Astrocyte (in vitro differentiated cells and primary cell): Measurements from ENCODE around the gene RTEL1. TPM values are rescaled to one million over a fixed set of nuclear protein-coding genes. Genes with fewer than 3 reads are reported as not detected.

ENCODE experiments used
- DNase-seq: peaks from one replicate; pipeline ENCODE4 v3.0.0-alpha.2; 2010; ENCODE audit warnings: low read depth
- FAIRE-seq: peaks from 2 replicates; lab custom pipeline; 2011; peaks lifted over from hg19 to GRCh38; lab: Jason Lieb, UNC
- H2AFZ ChIP-seq: 2 replicates; pipeline ENCODE4 v1.6.0; 2012; ENCODE audit warnings: low read depth, low read length, inconsistent platforms
- H3K27ac ChIP-seq: 2 replicates; pipeline ENCODE4 v1.5.1; 2011; ENCODE audit warnings: low read depth, low read length, inconsistent platforms
- H3K27me3 ChIP-seq: 2 replicates; pipeline ENCODE4 v1.6.0; 2011; ENCODE audit warnings: low read length, inconsistent platforms; ENCODE audit not compliant: insufficient read depth
- H3K36me3 ChIP-seq: 2 replicates; pipeline ENCODE4 v1.5.1; 2011; ENCODE audit warnings: low read length, inconsistent platforms; ENCODE audit not compliant: insufficient read depth
- H3K4me1 ChIP-seq: 2 replicates; pipeline ENCODE4 v1.5.1; 2011; ENCODE audit warnings: low read length, inconsistent platforms; ENCODE audit not compliant: insufficient read depth
- H3K4me2 ChIP-seq: 2 replicates; pipeline ENCODE4 v1.6.0; 2012; ENCODE audit warnings: low read length, inconsistent platforms
- H3K4me3 ChIP-seq: 2 replicates; pipeline ENCODE4 v1.5.1; 2011; ENCODE audit warnings: low read depth, mild to moderate bottlenecking, low read length, inconsistent platforms; ENCODE audit not compliant: insufficient read depth
- H3K79me2 ChIP-seq: 2 replicates; pipeline ENCODE4 v1.6.0; 2012; ENCODE audit warnings: mild to moderate bottlenecking, low read length, inconsistent platforms; ENCODE audit not compliant: insufficient read depth
- H3K9ac ChIP-seq: 2 replicates; pipeline ENCODE4 v1.6.0; 2012; ENCODE audit warnings: mild to moderate bottlenecking, low read length, inconsistent platforms
- H3K9me3 ChIP-seq: 2 replicates; pipeline ENCODE4 v1.5.1; 2012; ENCODE audit warnings: low read depth, mild to moderate bottlenecking, low read length, inconsistent platforms; ENCODE audit not compliant: insufficient read depth
- H4K20me1 ChIP-seq: 2 replicates; pipeline ENCODE4 v1.6.0; 2012; ENCODE audit warnings: low read length, inconsistent platforms; ENCODE audit not compliant: insufficient read depth
- H3K27ac Mint-ChIP-seq: one replicate; pipeline ENCODE4 v1.8.0; 2021; ENCODE audit warnings: mild to moderate bottlenecking, mixed read lengths; ENCODE audit not compliant: unreplicated experiment
- H3K27me3 Mint-ChIP-seq: one replicate; pipeline ENCODE4 v1.8.0; 2021; ENCODE audit warnings: low read depth, mixed read lengths; ENCODE audit not compliant: unreplicated experiment
- H3K36me3 Mint-ChIP-seq: one replicate; pipeline ENCODE4 v1.8.0; 2021; ENCODE audit warnings: low read depth, mixed read lengths; ENCODE audit not compliant: unreplicated experiment
- H3K4me1 Mint-ChIP-seq: one replicate; pipeline ENCODE4 v1.8.0; 2021; ENCODE audit warnings: low read depth, mixed read lengths; ENCODE audit not compliant: unreplicated experiment
- H3K4me3 Mint-ChIP-seq: one replicate; pipeline ENCODE4 v1.8.0; 2021; ENCODE audit warnings: mild to moderate bottlenecking, moderate library complexity, mixed read lengths; ENCODE audit not compliant: unreplicated experiment
- H3K9me3 Mint-ChIP-seq: one replicate; pipeline ENCODE4 v1.8.0; 2021; ENCODE audit warnings: mild to moderate bottlenecking, mixed read lengths; ENCODE audit not compliant: unreplicated experiment
- CTCF ChIP-seq: IDR thresholded peaks from 2 replicates; pipeline ENCODE4 v1.5.1; 2011; ENCODE audit warnings: low read depth, mild to moderate bottlenecking, inconsistent platforms, low read length, moderate library complexity; ENCODE audit not compliant: insufficient read depth
- EZH2 ChIP-seq: IDR thresholded peaks from 2 replicates; pipeline ENCODE4 v1.6.1; 2012; ENCODE audit warnings: mild to moderate bottlenecking, low read length, inconsistent platforms; ENCODE audit not compliant: insufficient read depth
- total RNA-seq: library from RNA; stranded (reverse); gene quantifications from 2 replicates; pipeline ENCODE4 v1.2.1, GENCODE V29; 2021

Gene RTEL1
- total RNA-seq, 1 donor from 2014 or later = 15.5 TPM

DNA sequence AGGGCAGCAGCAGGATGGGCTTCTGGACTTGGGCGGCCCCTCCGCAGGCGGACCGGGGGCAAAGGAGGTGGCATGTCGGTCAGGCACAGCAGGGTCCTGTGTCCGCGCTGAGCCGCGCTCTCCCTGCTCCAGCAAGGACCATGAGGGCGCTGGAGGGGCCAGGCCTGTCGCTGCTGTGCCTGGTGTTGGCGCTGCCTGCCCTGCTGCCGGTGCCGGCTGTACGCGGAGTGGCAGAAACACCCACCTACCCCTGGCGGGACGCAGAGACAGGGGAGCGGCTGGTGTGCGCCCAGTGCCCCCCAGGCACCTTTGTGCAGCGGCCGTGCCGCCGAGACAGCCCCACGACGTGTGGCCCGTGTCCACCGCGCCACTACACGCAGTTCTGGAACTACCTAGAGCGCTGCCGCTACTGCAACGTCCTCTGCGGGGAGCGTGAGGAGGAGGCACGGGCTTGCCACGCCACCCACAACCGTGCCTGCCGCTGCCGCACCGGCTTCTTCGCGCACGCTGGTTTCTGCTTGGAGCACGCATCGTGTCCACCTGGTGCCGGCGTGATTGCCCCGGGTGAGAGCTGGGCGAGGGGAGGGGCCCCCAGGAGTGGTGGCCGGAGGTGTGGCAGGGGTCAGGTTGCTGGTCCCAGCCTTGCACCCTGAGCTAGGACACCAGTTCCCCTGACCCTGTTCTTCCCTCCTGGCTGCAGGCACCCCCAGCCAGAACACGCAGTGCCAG is 38.7 kb downstream of the RTEL1 start, which contains the start of gene TNFRSF6B:
Gene TNFRSF6B (plus strand): TSS at position 25 of the 729 bp plus-strand sequence. CDS start 116 bp downstream, at position 141.
- no peaks in the 10 kb centered on the region for H3K9me3 Mint-ChIP-seq
- H3K27me3 Mint-ChIP-seq = no peaks in the 10 kb centered on the region
- H3K4me3 Mint-ChIP-seq = no peak within 1 kb of the TSS
- peaks cover 36% of the 10 kb centered on the region for H3K4me1 ChIP-seq
- no peaks in the 10 kb centered on the region for H3K9me3 ChIP-seq
- no peak for FAIRE-seq
- H3K27ac Mint-ChIP-seq = peak within 1 kb of the TSS; percentile 7
- H3K79me2 ChIP-seq = peaks cover 14% of the 10 kb centered on the region
- no peaks in the 10 kb centered on the region for H3K36me3 ChIP-seq
- peak within 1 kb of the TSS; percentile 48 for H3K4me3 ChIP-seq
- peak within 1 kb of the TSS; percentile 82 for H3K4me2 ChIP-seq
- no peaks in the 10 kb centered on the region for H3K27me3 ChIP-seq
- no peak within 1 kb of the TSS for H2AFZ ChIP-seq
- H4K20me1 ChIP-seq = no peaks in the 10 kb centered on the region
- peaks cover 6% of the 10 kb centered on the region for H3K4me1 Mint-ChIP-seq
- H3K9ac ChIP-seq = peak within 1 kb of the TSS; percentile 58
- H3K27ac ChIP-seq = peak within 1 kb of the TSS; percentile 42
- H3K36me3 Mint-ChIP-seq = peaks cover 3% of the 10 kb centered on the region
- no peak for TF ChIP-seq EZH2
- DNase-seq = no peak

DNA sequence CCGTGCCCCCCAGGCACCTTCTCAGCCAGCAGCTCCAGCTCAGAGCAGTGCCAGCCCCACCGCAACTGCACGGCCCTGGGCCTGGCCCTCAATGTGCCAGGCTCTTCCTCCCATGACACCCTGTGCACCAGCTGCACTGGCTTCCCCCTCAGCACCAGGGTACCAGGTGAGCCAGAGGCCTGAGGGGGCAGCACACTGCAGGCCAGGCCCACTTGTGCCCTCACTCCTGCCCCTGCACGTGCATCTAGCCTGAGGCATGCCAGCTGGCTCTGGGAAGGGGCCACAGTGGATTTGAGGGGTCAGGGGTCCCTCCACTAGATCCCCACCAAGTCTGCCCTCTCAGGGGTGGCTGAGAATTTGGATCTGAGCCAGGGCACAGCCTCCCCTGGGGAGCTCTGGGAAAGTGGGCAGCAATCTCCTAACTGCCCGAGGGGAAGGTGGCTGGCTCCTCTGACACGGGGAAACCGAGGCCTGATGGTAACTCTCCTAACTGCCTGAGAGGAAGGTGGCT is 39.3 kb downstream of the RTEL1 start:
- FAIRE-seq = no peak
- H3K27me3 ChIP-seq = no peaks in the 10 kb centered on the region
- H3K9me3 ChIP-seq = no peaks in the 10 kb centered on the region
- H3K4me2 ChIP-seq = peak overlapping the region; percentile 82
- no peak overlapping the region for H3K27ac Mint-ChIP-seq
- no peak overlapping the region for H3K4me3 Mint-ChIP-seq
- TF ChIP-seq CTCF (no peak), EZH2 (no peak)
- H3K36me3 ChIP-seq = no peaks in the 10 kb centered on the region
- no peak for DNase-seq
- H3K79me2 ChIP-seq = peaks cover 14% of the 10 kb centered on the region
- H4K20me1 ChIP-seq = no peaks in the 10 kb centered on the region
- H3K4me1 Mint-ChIP-seq = peaks cover 6% of the 10 kb centered on the region
- peak overlapping the region; percentile 48 for H3K4me3 ChIP-seq
- H3K27me3 Mint-ChIP-seq = no peaks in the 10 kb centered on the region
- H3K9me3 Mint-ChIP-seq = no peaks in the 10 kb centered on the region
- no peak overlapping the region for H2AFZ ChIP-seq
- peak overlapping the region; percentile 58 for H3K9ac ChIP-seq
- peaks cover 4% of the 10 kb centered on the region for H3K36me3 Mint-ChIP-seq
- H3K4me1 ChIP-seq = peaks cover 36% of the 10 kb centered on the region
- H3K27ac ChIP-seq = no peak overlapping the region

GRCh38 chr20:63697868-63698545 is 39.9 kb downstream of the RTEL1 start:
- Mint-ChIP-seq H3K36me3 (peaks cover 2% of the 10 kb centered on the region), H3K27ac (no peak overlapping the region), H3K9me3 (no peaks in the 10 kb centered on the region), H3K4me3 (peak overlapping the region; percentile 40), H3K4me1 (peaks cover 6% of the 10 kb centered on the region), H3K27me3 (no peaks in the 10 kb centered on the region)
- no peaks in the 10 kb centered on the region for H3K36me3 ChIP-seq
- H3K9me3 ChIP-seq = no peaks in the 10 kb centered on the region
- peaks cover 36% of the 10 kb centered on the region for H3K4me1 ChIP-seq
- H3K9ac ChIP-seq = peak overlapping the region; percentile 58
- H4K20me1 ChIP-seq = no peaks in the 10 kb centered on the region
- TF ChIP-seq CTCF (no peak), EZH2 (no peak)
- peaks cover 19% of the 10 kb centered on the region for H3K79me2 ChIP-seq
- peak overlapping the region; percentile 87 for H3K27ac ChIP-seq
- H3K27me3 ChIP-seq = no peaks in the 10 kb centered on the region
- DNase-seq (no peak), FAIRE-seq (no peak)
- H2AFZ ChIP-seq = no peak overlapping the region
- H3K4me2 ChIP-seq = peak overlapping the region; percentile 82
- no peak overlapping the region for H3K4me3 ChIP-seq
